Measurements from ENCODE around the gene NOP9.

DNA sequence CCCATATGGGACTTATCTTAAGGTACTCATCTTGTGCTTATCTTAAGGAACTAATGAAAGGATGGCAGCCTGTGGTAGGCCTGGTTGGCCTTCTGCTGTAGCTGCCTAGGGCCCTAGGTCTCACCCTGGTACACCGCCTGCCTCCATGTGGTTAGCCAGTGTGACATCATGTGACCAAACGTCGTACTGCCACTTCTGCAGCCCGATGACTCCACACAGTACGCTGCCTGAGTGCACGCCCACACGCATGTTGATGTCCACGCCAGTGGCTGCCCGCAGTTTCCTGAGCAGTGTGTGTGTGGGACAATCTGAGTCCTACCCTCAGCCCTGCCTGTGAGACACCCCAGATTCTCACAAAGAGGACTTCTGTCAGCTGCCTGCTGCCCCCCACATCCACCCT is 30.1 kb downstream of the NOP9 start:
- TF ChIP-seq, protein P1, sequence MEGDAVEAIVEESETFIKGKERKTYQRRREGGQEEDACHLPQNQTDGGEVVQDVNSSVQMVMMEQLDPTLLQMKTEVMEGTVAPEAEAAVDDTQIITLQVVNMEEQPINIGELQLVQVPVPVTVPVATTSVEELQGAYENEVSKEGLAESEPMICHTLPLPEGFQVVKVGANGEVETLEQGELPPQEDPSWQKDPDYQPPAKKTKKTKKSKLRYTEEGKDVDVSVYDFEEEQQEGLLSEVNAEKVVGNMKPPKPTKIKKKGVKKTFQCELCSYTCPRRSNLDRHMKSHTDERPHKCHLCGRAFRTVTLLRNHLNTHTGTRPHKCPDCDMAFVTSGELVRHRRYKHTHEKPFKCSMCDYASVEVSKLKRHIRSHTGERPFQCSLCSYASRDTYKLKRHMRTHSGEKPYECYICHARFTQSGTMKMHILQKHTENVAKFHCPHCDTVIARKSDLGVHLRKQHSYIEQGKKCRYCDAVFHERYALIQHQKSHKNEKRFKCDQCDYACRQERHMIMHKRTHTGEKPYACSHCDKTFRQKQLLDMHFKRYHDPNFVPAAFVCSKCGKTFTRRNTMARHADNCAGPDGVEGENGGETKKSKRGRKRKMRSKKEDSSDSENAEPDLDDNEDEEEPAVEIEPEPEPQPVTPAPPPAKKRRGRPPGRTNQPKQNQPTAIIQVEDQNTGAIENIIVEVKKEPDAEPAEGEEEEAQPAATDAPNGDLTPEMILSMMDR (IDR thresholded peaks at IDR 0.05): no peak
- TF ChIP-seq POLR2A (IDR thresholded peaks at IDR 0.05): no peak
- TF ChIP-seq POLR2AphosphoS5 (IDR thresholded peaks at IDR 0.05): peak in 1 of 4 donors; percentile 30

Measured in sigmoid colon (tissue), 4 donors.